HG03159 (cell line): Measurements from ENCODE around the gene COL4A1.

ENCODE experiments used
- ATAC-seq: cut with Tn5 transposase; IDR thresholded peaks from one replicate; pipeline ENCODE4 v1.9.1; 2021; ENCODE audit warnings: mild to moderate bottlenecking, moderate library complexity; ENCODE audit not compliant: unreplicated experiment

The COL4A1 gene

GRCh38 chr13:110309661-110310524, 2.9 kb upstream of the COL4A1 start:
- ATAC-seq = no peak

GRCh38 chr13:110308656-110309359, 1.9 kb upstream of the COL4A1 start:
- ATAC-seq = no peak

- ATAC-seq = no peak
These were observed 1.1 kb upstream of the COL4A1 start for GRCh38 chr13:110307767-110308655.

GRCh38 chr13:110306340-110306959, 507 bp downstream of the COL4A1 start:
- ATAC-seq = no peak

- no peak for ATAC-seq
These were observed 1.0 kb downstream of the COL4A1 start for GRCh38 chr13:110305949-110306339.

GRCh38 chr13:110305544-110305943, 1.4 kb downstream of the COL4A1 start:
- no peak for ATAC-seq

GRCh38 chr13:110305001-110305400, 2.0 kb downstream of the COL4A1 start:
- no peak for ATAC-seq

GRCh38 chr13:110304256-110304655, 2.7 kb downstream of the COL4A1 start:
- ATAC-seq = no peak

- no peak for ATAC-seq
These were observed 3.3 kb downstream of the COL4A1 start for GRCh38 chr13:110303644-110304043.

GRCh38 chr13:110302997-110303396, 4.0 kb downstream of the COL4A1 start:
- ATAC-seq = no peak

- ATAC-seq = no peak
These were observed 5.1 kb downstream of the COL4A1 start for GRCh38 chr13:110301606-110302553.

- no peak for ATAC-seq
These were observed 5.9 kb downstream of the COL4A1 start for GRCh38 chr13:110301083-110301482.

GRCh38 chr13:110300090-110300815, 6.7 kb downstream of the COL4A1 start:
- no peak for ATAC-seq

- no peak for ATAC-seq
These were observed 7.6 kb downstream of the COL4A1 start for GRCh38 chr13:110299283-110299840.

- ATAC-seq = no peak
These were observed 8.3 kb downstream of the COL4A1 start for GRCh38 chr13:110298505-110299282.

- no peak for ATAC-seq
These were observed 9.0 kb downstream of the COL4A1 start for GRCh38 chr13:110297766-110298504.

GRCh38 chr13:110297011-110297410, 9.9 kb downstream of the COL4A1 start:
- ATAC-seq = no peak
